BJ (cell line): ENCODE data around the gene DTD1. TPM values are rescaled to one million over a fixed set of nuclear protein-coding genes. Genes with fewer than 3 reads are reported as not detected.
A peak's percentile ranks its signal among the peaks of the same experiment; 100 is the strongest.

Source experiments
- CTCF ChIA-PET: fragments of 350-600 bp; formaldehyde crosslinking; extraction: SDS; loops from one replicate; lab custom pipeline; 2021; ENCODE audit warnings: antibody characterized with exemption, inconsistent platforms; lab: Yijun Ruan, JAX
- POLR2A ChIA-PET: fragments of 300-600 bp; sonication (Branson Sonifier 250); formaldehyde crosslinking; extraction: SDS; loops from one replicate; lab custom pipeline; 2021; ENCODE audit warnings: antibody characterized with exemption; lab: Charles Lee
- DNase-seq: peaks from one replicate; pipeline ENCODE4 v3.0.0-alpha.2; 2011; ENCODE audit warnings: low read depth
- H3K27me3 ChIP-seq: 2 replicates; pipeline ENCODE4 v1.6.0; 2011; ENCODE audit warnings: low read length; ENCODE audit not compliant: control insufficient read depth, insufficient read depth
- H3K36me3 ChIP-seq: 2 replicates; pipeline ENCODE4 v1.5.1; 2011; ENCODE audit warnings: low read length; ENCODE audit not compliant: control insufficient read depth, insufficient read depth
- H3K4me3 ChIP-seq: 2 replicates; pipeline ENCODE4 v1.5.1; 2011; ENCODE audit warnings: low read depth, mild to moderate bottlenecking, control low read depth, low read length
- CTCF ChIP-seq: IDR thresholded peaks from 2 replicates; pipeline ENCODE4 v1.5.1; 2011; ENCODE audit warnings: low read depth, mild to moderate bottlenecking, control low read depth, inconsistent platforms, low read length, moderate library complexity; ENCODE audit not compliant: insufficient read depth
- polyA plus RNA-seq: library from polyadenylated mRNA; depleted of rRNA; stranded (reverse); fragments of >200 nt; gene quantifications from 2 replicates; pipeline ENCODE4 v1.2.3, GENCODE V29; 2011

DTD1 gene
- polyA plus RNA-seq, 1 experiment = 47.3 TPM

GRCh38 chr20:18705490-18705889 lies 117.6 kb downstream of the DTD1 start:
- POLR2A ChIA-PET = no interaction called here
- no peak overlapping the region for H3K4me3 ChIP-seq

GRCh38 chr20:18705910-18706309 lies 118.1 kb downstream of the DTD1 start:
- CTCF ChIA-PET = interaction anchor here (0.8 kb wide), 1 partner anchor 13 kb away, joined by 5 read pairs; no protein-coding TSS in a partner anchor
- POLR2A ChIA-PET = no interaction called here

More at GRCh38 chr20:18705490-18705889, 117.6 kb downstream of the DTD1 start:
- Histone ChIP-seq H3K27me3 (no peaks in the 10 kb centered on the region), H3K36me3 (no peaks in the 10 kb centered on the region)
- CTCF ChIA-PET = interaction anchor here (0.8 kb wide), 1 partner anchor 14 kb away, joined by 5 read pairs; no protein-coding TSS in a partner anchor
- no peak for TF ChIP-seq CTCF
- peak; percentile 87 for DNase-seq

GRCh38 chr20:18712131-18712530 lies 124.3 kb downstream of the DTD1 start:
- no peaks in the 10 kb centered on the region for H3K27me3 ChIP-seq
- no peaks in the 10 kb centered on the region; the same call in 1 of the 2 replicates for H3K36me3 ChIP-seq
- ChIA-PET POLR2A (no interaction called here), CTCF (interaction anchor here (1.2 kb wide), 1 partner anchor 43 kb away, joined by 3 read pairs; no protein-coding TSS in a partner anchor)
- DNase-seq = no peak
- no peak for TF ChIP-seq CTCF
- no peak overlapping the region for H3K4me3 ChIP-seq

More at GRCh38 chr20:18705910-18706309, 118.1 kb downstream of the DTD1 start:
- no peak for TF ChIP-seq CTCF
- Histone ChIP-seq H3K36me3 (no peaks in the 10 kb centered on the region), H3K4me3 (no peak overlapping the region), H3K27me3 (no peaks in the 10 kb centered on the region)
- no peak for DNase-seq

GRCh38 chr20:18712882-18713281 lies 125.0 kb downstream of the DTD1 start:
- Histone ChIP-seq H3K4me3 (no peak overlapping the region), H3K27me3 (no peaks in the 10 kb centered on the region), H3K36me3 (no peaks in the 10 kb centered on the region; the same call in 1 of the 2 replicates)
- POLR2A ChIA-PET = no interaction called here
- CTCF ChIA-PET = interaction anchor here (1.0 to 1.2 kb wide), 2 partner anchors 23 to 44 kb away, joined by 3 read pairs; no protein-coding TSS in a partner anchor
- DNase-seq = no peak
- no peak for TF ChIP-seq CTCF

- CTCF ChIA-PET = no interaction called here
- POLR2A ChIA-PET = no interaction called here
- no peak for DNase-seq
- H3K4me3 ChIP-seq = no peak overlapping the region
- no peak for TF ChIP-seq CTCF
- no peaks in the 10 kb centered on the region for H3K27me3 ChIP-seq
- no peaks in the 10 kb centered on the region; the same call in 1 of the 2 replicates for H3K36me3 ChIP-seq
These were observed 127.7 kb downstream of the DTD1 start for GRCh38 chr20:18715564-18715963.
